T follicular helper cell (primary cell): Measurements from ENCODE around the gene AQP11.
"Not testable (repeated sequence)": the region's sequence is repeated elsewhere in the genome, so short reads cannot be mapped to it uniquely, and the experiment has no call there.

Experiments
- DNase-seq: peaks from one replicate; pipeline ENCODE4 v3.0.0-alpha.2; 2020; ENCODE audit warnings: low read depth

The AQP11 gene

GRCh38 chr11:77592727-77593126, 3.0 kb downstream of the AQP11 start:
- DNase-seq: no peak

GRCh38 chr11:77593883-77594282, 4.1 kb downstream of the AQP11 start:
- DNase-seq: no peak

GRCh38 chr11:77596626-77597025, 6.9 kb downstream of the AQP11 start:
- no peak for DNase-seq

- no peak for DNase-seq
Observed at GRCh38 chr11:77598195-77598594, 8.4 kb downstream of the AQP11 start.

- DNase-seq: no peak
Observed at GRCh38 chr11:77602381-77603088, 12.8 kb downstream of the AQP11 start.

GRCh38 chr11:77604281-77604680, 14.5 kb downstream of the AQP11 start:
- DNase-seq: no peak

- no peak for DNase-seq
Observed at GRCh38 chr11:77609234-77609633, 19.5 kb downstream of the AQP11 start.

- DNase-seq: no peak
Observed at GRCh38 chr11:77611921-77612320, 22.2 kb downstream of the AQP11 start.

- DNase-seq: no peak
Observed at GRCh38 chr11:77617892-77618291, 28.1 kb downstream of the AQP11 start.

- no peak for DNase-seq
Observed at GRCh38 chr11:77619576-77620198, 29.9 kb downstream of the AQP11 start.

GRCh38 chr11:77630157-77630710, 40.5 kb downstream of the AQP11 start:
- DNase-seq: no peak

GRCh38 chr11:77633926-77634325, 44.2 kb downstream of the AQP11 start:
- not testable (repeated sequence) for DNase-seq

GRCh38 chr11:77636731-77637344, 47.1 kb downstream of the AQP11 start:
- no peak for DNase-seq

GRCh38 chr11:77637345-77638165, 47.8 kb downstream of the AQP11 start, which contains the start of gene CLNS1A:
TSS of gene CLNS1A (minus strand) at chr11:77637794. CDS start at chr11:77637714, 80 bp downstream.
- DNase-seq: peak; percentile 58

GRCh38 chr11:77642228-77642627, 52.5 kb downstream of the AQP11 start:
- no peak for DNase-seq

- no peak for DNase-seq
Observed at GRCh38 chr11:77644887-77645286, 55.1 kb downstream of the AQP11 start.

GRCh38 chr11:77647654-77648305, 58.0 kb downstream of the AQP11 start:
- no peak for DNase-seq

GRCh38 chr11:77650123-77650522, 60.4 kb downstream of the AQP11 start:
- no peak for DNase-seq

GRCh38 chr11:77654770-77655434, 65.1 kb downstream of the AQP11 start:
- no peak for DNase-seq

GRCh38 chr11:77656362-77656761, 66.6 kb downstream of the AQP11 start:
- no peak for DNase-seq
